ENCODE measurements around the gene GPR61.

Gene GPR61

DNA sequence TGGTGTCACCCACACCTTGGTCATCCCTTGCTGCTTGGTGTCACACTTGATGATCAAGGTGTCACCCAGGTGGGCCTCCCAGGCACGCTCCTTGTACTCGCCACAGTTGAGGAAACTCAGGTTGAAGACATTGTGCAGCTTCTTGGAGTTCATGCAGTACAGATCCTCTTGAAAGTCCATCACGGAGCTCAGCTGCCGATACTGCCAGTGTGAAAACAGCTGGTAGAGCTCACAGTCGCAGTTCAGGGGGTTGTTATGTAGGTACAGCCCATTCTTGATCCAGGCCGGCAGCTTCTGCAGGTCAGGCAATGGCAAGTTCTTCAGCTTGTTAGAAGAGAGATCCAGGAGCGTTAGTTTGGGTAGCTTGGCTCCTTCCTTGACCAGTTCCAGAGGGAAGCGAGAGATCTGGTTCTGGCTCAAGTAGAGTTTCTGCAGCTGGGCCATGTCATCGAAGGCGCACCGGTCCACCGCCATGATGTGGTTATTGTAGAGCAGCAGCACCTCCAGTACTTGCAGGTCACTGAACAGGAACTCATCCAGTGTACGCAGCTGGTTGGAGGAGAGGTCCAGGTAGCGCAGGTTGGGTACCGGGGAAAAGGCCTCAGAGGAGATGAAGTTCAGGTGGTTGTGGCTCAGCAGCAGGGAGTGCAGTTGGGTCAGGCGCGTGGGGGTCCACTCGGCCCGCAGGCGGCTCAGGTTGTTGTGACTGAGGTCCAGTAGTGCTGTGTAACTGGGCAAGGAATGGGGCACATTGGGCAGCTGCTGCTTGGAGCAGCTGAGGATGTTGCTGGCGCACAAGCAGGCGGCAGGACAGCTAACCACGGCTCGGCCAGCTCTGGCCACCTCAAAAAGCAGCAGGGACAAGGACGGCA lies 31.4 kb upstream of the GPR61 start:
- no peak for DNase-seq (ENCODE audit: low read depth in 2 of 2, low spot score in 1 of 2)

DNA sequence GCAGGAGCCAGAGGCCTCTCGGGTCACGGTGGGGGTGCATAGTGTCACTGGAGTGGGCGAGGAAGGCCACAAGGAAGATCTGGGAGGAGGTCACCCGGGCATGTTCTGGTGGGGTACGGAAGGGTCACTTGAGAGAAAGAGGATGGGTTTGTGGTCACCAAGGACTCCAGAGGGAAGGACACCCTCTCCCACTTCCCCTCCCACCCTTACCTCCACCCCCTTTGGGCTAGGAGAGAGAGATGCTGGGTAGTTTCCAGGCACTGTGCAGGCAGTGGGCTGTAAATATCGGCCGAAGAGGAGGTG lies 30.8 kb upstream of the GPR61 start:
- DNase-seq (ENCODE audit: low read depth in 2 of 2, low spot score in 1 of 2), result no peak

DNA sequence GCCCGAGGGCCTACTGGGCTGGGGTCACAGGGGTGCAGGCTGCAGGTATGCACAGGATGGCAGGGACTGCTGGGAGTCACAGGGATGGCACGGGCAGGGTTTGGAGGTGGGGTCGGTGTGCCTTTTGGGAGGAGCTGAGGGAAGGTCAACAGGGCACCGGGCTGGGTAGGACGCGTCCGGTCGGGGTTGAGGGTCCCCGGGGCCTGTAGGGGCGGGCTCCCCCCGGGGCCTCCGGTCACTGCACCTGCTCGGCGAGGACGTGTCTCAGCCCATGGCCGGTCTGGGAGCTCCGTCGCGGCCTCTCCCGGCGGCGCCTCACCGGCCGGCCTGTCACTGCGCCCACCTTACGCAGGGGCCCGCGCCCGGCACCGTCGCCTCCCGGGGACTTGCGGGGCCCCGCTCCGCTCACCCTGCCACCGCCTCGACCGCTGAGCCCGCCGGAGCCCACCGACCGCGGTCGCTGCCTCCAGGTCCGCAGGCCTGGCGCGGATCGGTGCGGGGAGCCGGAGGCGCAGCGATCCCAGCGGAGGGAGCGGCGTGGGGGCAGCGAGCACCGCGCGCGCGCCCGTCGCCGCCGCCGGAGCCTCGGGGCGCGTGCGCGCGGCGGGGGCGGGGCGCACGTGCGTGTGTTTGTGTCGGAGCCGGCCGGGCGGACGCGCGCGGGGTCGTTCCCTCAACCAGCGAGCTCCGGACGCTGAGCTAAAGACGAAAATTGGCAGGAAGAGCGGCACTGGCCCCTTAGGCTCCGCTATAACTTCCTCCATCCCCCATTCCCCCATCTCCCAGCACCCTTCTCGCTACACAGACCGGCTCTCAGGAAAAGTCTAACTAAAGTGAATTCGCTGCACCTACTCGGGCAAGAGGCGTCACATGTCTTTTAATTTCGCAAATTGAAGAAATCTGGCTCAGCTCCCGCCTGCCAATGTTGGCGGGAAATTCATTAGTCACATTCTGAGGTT lies 30.2 kb upstream of the GPR61 start, which contains the start of gene AMIGO1:
Gene AMIGO1 (minus strand): TSS at position 552 of the 959 bp plus-strand sequence. CDS start 815 bp downstream, outside the sequence.
- DNase-seq (ENCODE audit: low read depth in 2 of 2, low spot score in 1 of 2), result peak in 1 of 2 donors; percentile 18

DNA sequence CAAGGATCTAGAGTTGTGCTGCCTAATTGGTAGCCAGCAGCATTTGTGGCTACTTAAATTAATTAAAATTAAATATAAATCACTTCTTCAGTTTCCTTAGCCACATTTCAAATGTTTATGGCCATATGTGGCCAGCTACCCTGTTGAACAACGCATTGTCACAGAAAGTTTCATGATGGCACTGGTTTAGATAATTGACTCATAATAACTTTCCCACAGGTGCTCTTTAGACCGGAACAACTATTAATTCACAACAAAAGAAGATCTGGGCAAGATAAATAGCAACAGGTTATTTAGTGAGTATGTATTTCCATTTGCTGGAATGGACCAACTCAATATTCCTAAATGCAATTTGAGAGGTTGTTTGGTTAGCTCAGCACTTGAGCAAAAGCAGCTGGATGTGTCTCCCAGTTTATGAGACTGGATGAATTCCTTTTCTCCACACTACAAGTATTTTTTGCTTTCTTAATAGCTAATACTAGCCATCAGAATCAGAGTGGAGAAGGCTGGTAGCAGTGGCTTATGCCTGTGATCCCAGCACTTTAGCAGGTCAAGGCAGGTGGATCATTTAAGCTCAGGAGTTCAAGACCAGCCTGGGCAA lies 26.5 kb upstream of the GPR61 start:
- no peak for DNase-seq (ENCODE audit: low read depth in 2 of 2, low spot score in 1 of 2)

DNA sequence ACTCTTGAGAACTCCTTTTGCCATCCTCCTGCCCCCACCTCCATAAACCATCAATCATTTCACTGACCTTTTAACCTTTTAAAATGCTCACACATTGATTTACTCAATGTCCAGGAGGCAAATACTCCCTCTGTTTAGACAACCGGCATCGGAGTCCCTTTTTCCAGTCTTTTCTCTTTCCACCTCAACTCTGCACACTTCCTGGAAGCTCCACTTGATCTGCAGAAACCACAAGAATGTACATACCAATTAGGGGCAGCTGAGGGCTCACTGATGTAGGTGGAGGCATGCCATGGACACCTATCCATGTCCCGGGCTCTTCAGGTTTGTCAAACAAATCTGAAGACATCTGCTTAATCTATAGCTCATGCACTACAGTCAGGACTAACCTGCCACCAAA lies 24.8 kb upstream of the GPR61 start:
- DNase-seq (ENCODE audit: low read depth in 2 of 2, low spot score in 1 of 2), result no peak

DNA sequence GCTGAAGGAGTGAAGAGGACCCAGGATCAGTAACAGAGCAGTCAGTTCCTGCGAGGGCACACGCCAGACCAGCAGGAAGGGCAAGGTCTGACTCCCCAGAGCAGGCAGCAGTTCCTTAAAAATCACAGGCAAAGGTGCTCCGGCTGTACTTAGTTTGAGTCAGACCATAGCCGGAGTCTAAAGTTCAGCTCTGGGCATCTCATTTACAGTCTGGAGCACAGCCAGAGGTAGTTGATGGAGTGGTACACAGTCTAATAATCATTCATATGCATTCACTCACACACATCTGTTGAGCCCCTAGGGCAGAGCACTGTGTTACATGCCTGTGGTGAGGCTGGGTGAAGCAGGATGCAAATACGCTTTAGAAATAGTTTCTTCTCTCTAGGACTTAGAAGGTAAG lies 22.8 kb upstream of the GPR61 start:
- no peak for DNase-seq (ENCODE audit: low read depth in 2 of 2, low spot score in 1 of 2)

DNA sequence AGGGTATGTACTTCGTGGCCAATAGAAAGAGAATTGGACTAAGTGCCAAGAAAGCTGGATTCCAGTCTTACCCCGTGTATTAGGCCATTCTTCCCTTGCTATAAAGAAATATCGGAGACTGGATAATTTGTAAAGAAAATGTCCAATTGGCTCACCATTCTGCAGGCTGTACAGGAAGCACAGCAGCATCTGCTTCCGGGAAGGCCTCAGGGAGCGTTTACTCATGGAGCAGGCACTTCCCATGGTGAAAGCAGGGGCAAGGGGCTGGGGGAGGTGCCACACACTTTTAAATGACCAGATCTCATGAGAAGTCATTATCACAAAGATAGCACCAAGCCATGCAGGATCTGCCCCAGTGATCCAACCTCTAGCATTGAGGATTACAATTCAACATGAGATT lies 22.3 kb upstream of the GPR61 start:
- DNase-seq (ENCODE audit: low read depth in 2 of 2, low spot score in 1 of 2), result no peak

DNA sequence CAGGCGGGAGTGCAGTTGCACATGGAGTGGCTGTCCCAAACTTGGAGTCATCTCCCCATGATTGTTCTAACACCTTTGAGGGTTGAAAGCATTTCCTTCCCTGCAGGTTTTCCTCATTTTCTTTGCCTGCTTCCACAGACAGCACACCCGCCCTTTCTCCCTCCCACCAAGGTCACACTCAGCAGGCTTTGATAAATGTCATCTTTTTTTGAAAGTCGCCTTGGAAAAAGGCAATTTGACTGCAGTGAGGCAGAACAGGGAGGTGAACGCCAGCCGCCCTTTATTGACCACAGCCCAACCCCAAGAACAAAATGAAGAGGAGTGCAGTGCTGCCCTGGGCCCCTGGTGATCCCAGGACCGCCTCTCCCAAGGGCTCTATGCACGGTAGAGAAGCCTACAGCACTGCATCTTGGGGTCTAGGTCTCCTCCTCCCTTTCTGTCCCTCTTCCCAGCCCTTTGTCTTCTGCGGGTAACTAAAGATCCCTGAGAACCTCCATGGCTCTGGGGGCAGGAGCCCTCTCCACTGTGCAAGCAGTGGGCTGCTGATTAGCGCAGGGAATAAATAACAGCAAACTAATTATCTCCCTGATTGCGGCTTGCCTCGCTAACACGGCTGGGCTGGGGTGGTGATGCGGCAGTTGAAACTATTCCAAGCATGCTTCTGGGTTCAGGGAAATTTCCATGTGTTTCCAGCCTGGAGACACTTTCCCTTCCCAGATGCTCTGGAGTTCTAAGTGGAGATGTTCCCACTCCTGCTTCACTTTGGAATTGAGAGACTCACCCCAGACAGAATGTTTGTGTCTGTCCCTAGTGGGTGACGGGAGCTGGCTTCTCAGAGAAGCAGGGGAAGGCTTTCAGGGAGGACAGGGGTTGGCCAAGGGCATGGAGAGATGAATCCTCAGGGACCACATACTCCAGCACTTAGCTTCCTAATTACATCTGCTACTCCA lies 18.4 kb upstream of the GPR61 start:
- DNase-seq (ENCODE audit: low read depth in 2 of 2, low spot score in 1 of 2), result no peak

DNA sequence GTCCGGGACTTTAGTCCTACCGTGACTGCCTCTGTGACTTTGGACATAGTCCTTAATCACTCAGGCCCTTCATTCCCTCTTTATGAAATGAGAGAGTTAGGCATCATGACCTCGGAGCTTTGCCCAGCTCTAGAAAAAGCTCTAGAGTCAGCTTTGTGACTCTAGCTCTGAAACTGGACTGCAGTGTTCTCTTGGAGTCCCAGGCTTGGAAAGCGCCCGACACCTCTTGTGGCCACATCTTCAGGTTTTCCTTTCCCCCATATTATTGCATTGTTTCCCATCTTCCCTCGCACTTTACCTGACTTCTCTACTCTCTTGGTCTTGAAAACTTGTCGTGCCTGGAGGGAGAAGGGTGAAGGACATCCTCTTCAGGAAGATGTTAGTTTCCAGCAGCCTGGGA lies 17.6 kb upstream of the GPR61 start:
- no peak for DNase-seq (ENCODE audit: low read depth in 2 of 2, low spot score in 1 of 2)

DNA sequence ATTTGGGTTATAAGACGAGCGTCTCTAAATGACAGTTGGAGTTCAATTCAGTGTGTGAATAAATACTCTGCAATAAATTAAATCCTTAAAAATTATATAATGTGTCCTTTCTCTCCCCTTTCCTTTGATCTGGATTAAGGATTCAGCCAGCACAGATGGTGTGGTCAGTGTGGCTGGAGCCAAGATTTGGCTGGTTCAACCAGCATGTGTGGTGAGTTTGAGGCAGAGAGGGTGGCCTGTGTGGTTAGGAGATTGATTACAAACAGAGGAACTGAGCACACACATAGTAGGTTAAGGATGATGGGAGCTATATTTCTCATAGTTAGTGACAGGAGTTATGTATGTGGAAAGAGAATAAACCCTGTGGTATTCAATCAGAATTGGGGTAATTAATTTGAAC lies 16.0 kb upstream of the GPR61 start:
- no peak for DNase-seq (ENCODE audit: low read depth in 2 of 2, low spot score in 1 of 2)

DNA sequence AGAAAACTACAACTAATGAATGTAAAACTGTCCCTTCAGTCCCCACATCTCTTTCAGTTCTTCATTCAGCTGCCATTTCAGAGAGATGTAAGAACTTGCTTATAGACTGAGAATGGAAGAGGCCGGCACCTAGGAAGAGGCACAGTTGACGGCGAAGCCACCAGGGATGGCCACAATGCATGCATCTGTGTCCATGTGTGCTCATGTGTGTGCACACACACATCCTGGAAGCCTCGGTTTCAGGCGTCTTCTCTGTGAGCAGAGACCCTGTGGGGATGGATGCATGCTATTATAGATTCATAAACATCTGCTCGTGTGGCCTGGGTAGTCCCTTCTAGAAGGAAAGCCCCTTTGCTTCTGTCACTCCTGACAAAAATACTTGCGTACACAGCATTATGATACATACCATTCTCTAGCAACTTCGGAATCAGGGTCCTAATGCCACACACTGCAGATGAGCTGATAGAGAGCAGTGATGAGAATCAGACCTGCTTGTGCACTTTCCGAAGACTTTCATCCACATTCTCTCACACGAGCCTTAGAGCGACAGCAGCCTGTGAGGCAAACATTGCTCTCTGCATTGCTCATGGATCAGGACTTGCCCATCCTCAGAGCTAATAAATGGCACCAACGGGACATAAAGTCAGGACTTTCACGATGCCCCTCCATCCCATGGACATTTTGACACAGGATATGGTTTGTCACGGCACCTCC lies 12.4 kb upstream of the GPR61 start:
- DNase-seq (ENCODE audit: low read depth in 2 of 2, low spot score in 1 of 2), result no peak

DNA sequence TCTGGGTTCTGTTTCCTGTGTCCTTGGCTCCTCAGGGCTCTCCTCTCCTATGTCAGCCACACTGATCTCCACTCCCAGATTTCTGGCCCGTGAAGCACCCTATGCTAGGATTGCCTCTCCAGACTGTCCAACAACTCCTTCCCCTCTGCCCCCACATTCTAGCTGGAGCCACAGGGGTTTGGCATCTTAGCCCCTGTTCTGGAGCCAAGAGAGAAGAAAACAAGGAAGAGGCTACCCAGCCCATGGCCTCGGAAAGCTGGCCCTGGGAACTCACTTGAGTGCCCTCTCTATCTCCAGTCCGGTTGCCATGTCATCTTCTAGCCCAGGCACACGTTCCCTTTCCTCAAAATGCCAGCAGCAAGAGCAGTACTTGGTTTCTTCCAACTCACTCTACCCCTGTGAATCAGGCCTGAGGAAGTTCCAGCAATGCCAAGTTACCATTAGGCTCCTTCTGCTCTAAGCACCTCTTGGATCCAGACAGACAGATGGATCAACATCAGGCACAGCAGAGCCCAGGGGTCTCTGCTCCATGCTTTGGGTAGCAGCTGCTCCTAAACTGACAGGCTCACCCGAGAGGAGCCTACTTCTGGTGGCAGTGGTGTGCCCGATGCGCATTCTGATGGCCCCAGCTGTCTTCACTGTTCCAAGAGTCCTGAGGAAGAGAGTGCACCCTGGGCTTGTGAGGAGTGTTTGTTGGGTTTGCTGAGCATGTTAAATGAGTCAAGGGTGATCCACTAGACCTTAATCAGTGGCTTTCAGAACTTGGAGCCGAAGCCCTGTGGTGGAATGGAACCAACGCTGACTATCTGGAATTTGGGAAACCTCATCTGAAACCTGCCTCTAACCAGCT lies 11.6 kb upstream of the GPR61 start:
- no peak for DNase-seq (ENCODE audit: low read depth in 2 of 2, low spot score in 1 of 2)

DNA sequence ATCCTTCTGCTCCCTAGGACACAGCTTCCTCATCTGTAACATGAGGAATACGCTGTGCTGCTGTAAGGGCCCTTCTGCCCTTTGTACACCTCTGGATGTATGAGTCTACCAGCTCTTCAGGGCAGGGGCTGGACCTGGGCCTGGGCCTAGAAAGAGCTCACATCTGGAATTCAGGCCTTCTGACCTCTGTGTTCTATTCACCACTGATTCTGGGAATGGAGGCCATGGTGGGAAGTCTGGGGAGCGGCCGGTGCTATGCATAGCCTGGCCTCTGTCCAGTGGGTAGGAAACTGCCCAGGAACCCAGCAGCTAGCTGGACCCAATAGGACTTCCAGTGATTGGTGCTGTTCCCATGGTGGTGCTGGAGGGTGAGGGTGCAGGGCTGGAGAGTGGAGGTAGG lies 11.0 kb upstream of the GPR61 start:
- DNase-seq (ENCODE audit: low read depth in 2 of 2, low spot score in 1 of 2), result no peak

DNA sequence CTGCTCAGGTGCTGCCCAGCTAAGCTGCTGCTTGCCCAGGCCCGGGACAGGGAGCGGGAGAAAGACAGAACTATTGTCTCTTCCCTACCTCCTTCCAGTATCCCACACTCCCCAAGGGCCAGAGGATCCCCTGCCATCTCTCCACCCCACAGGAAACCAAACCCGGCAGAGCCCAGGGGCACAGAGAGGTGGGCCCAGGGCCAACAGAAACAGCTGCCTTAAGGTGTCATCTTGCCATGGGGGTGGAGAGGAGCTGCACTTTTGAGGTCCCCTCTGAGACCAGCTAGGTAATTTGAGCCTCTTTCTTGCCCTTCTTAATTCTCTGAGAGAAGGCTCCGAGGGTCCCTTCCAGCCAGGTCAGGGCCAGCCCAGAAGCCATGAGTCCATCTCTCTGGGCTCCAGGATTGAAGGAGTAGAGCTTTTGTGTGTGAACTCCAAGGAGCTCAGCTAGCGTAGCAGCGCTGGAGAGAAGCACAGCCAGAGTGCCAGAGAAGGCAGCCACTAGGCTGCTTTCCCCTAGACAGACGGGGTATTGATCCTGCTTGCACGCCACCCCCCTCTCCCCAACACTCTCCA lies 9.7 kb upstream of the GPR61 start:
- DNase-seq (ENCODE audit: low read depth in 2 of 2, low spot score in 1 of 2), result no peak

DNA sequence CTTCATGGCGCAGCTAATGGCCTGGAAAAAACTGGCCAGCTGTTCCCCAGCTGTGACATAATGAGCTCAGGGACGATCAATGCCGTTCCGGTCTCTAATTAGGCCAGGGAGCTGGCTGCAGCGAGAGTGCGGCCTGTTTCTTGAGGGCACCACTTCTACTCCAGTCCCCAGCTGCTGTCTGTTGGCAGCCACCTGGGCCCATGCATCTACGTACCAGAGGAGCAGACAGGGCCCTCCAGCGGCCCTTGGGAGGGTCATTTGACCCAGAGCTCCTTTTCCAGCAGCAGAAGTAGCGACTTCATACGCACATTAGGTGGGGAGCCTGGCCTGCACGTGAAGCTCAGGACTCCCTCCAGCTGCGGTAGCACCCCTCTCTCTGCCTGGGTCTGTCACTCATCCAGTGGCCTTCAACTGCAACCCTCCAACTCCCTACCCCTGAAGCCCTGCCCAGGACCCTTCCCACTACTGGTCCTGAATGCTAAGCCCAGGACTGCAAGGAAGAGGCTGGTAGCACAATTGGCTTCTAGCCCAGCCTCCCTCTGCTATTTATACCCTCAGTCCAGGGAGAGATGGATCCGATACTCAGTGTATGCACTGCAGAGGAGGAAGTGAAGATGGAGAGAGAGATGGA lies 9.1 kb upstream of the GPR61 start:
- DNase-seq (ENCODE audit: low read depth in 2 of 2, low spot score in 1 of 2), result no peak

DNA sequence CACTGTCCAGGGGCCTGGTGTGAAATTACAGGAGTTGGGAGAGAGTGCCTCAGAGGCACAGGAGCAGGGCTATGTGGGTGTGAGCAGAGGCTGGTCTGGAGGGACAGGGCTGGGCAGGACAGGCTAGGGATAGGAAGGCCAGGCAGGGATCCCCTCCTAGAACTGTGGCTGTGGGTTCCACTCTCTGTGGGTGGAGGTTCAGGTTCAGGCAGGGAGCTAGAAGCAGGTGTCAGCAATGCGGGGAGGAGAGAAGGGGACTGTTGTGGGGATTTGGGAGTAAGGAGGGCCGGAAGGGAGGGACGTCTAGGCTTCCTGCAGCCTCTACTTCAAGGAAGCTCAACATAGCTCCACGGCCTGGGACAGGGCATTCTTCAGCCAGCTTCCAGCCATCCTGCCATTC lies 8.3 kb upstream of the GPR61 start:
- DNase-seq (ENCODE audit: low read depth in 2 of 2, low spot score in 1 of 2), result no peak

DNA sequence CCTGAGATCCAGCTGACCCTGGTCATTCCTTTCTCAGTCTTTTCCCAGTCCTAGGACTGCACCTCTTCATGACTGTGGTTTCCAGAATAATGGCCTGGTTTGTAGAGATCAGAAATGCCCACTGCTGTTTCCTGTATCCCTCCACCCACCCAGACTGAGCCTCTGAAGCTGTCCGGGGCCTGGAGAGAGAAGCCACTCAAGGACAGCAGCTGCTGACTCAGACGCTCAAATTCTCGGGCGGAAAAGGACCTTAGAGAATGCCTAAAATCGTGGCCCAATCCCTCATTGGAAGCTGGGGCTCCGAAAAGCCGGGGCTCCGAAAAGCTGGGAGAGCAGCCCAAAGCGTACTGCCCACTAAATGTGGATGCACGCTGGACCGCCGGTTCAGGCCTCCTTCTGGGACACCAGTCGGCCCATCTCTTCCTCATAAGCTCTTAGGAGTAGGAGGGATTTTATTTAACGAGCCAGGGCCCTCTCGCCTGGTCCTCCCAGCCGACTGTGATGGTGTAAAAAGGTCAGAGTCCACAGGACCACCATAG lies 7.8 kb upstream of the GPR61 start:
- no peak for DNase-seq (ENCODE audit: low read depth in 2 of 2, low spot score in 1 of 2)

All from stimulated activated CD8-positive, alpha-beta memory T cell treated with anti-CD3 and anti-CD28 coated beads, Interleukin-4, amount 100 ng/mL, for 1 hour (primary cell).